CD8-positive, alpha-beta memory T cell (primary cell): Measurements from ENCODE around the gene INHBA. TPM values are rescaled to one million over a fixed set of nuclear protein-coding genes. Genes with fewer than 3 reads are reported as not detected.
A peak's percentile ranks its signal among the peaks of the same experiment; 100 is the strongest.

Experiments used
- CTCF ChIA-PET: fragments of 350-600 bp; sonication (Branson Sonifier 250); formaldehyde crosslinking; loops from one replicate; lab custom pipeline; 2021; ENCODE audit warnings: antibody characterized with exemption; lab: Charles Lee
- POLR2A ChIA-PET: fragments of 350-600 bp; sonication (Branson Sonifier 250); formaldehyde crosslinking; loops from one replicate; lab custom pipeline; 2021; ENCODE audit warnings: antibody characterized with exemption; lab: Charles Lee
- DNase-seq, 5 donors: peaks; one replicate each; pipeline versions ENCODE4 v3.0.0 to v3.0.0-alpha.2; 2020 to 2022; ENCODE audit warnings: mixed read lengths in 1 of 5
- H3K27ac ChIP-seq: one replicate; pipeline ENCODE4 v1.7.0; 2013; ENCODE audit warnings: low read depth, mild to moderate bottlenecking, low read length, moderate library complexity
- H3K27me3 ChIP-seq: 2 replicates; pipeline ENCODE4 v1.7.0; 2013; ENCODE audit warnings: low read length, mild to moderate bottlenecking; ENCODE audit not compliant: insufficient read depth, poor library complexity, severe bottlenecking
- H3K36me3 ChIP-seq: 2 replicates; pipeline ENCODE4 v1.7.0; 2013; ENCODE audit warnings: mild to moderate bottlenecking, low read length, moderate library complexity; ENCODE audit not compliant: insufficient read depth
- H3K4me1 ChIP-seq: 2 replicates; pipeline ENCODE4 v1.7.0; 2013; ENCODE audit warnings: mild to moderate bottlenecking, low read length, moderate library complexity; ENCODE audit not compliant: insufficient read depth
- H3K4me3 ChIP-seq: 2 replicates; pipeline ENCODE4 v1.7.0; 2013; ENCODE audit warnings: mild to moderate bottlenecking, low read length
- H3K9me3 ChIP-seq: 2 replicates; pipeline ENCODE4 v1.7.0; 2013; ENCODE audit warnings: mild to moderate bottlenecking, low read length
- H3K27ac Mint-ChIP-seq, 8 donors: one replicate each; pipeline ENCODE4 v1.8.0; 2020 to 2021; ENCODE audit warnings: mixed read lengths in 8 of 8, mild to moderate bottlenecking in 6 of 8, inconsistent platforms in 3 of 8, moderate library complexity in 3 of 8
- H3K27me3 Mint-ChIP-seq, 2 donors: one replicate each; pipeline ENCODE4 v1.8.0; 2020 to 2021; ENCODE audit warnings: mixed read lengths in 2 of 2, mild to moderate bottlenecking in 1 of 2, moderate library complexity in 1 of 2
- H3K36me3 Mint-ChIP-seq, 3 donors: one replicate each; pipeline ENCODE4 v1.8.0; 2020 to 2021; ENCODE audit warnings: mixed read lengths in 3 of 3, inconsistent platforms in 1 of 3, mild to moderate bottlenecking in 1 of 3
- H3K4me1 Mint-ChIP-seq, 3 donors: one replicate each; pipeline ENCODE4 v1.8.0; 2020 to 2021; ENCODE audit warnings: mixed read lengths in 3 of 3, inconsistent platforms in 1 of 3, mild to moderate bottlenecking in 1 of 3
- H3K4me3 Mint-ChIP-seq, 7 donors: one replicate each; pipeline ENCODE4 v1.8.0; 2020 to 2021; ENCODE audit warnings: mixed read lengths in 7 of 7, mild to moderate bottlenecking in 6 of 7, moderate library complexity in 4 of 7, inconsistent platforms in 2 of 7
- H3K9me3 Mint-ChIP-seq, 5 donors: one replicate each; pipeline ENCODE4 v1.8.0; 2020 to 2022; ENCODE audit warnings: mixed read lengths in 5 of 5, mild to moderate bottlenecking in 3 of 5, moderate library complexity in 2 of 5, inconsistent platforms in 1 of 5
- polyA plus RNA-seq: library from polyadenylated mRNA; unstranded; fragments of 300-500 nt; fragmentation: Illumina TruSeq; gene quantifications from one replicate; pipeline ENCODE4 v1.2.3, GENCODE V29; 2021
- total RNA-seq, 2 experiments: library from RNA; stranded (reverse); gene quantifications; one replicate each; pipeline ENCODE4 v1.2.3, GENCODE V29; 2021

Gene INHBA
- total and polyA plus RNA-seq, 3 experiments from 2014 or later, result not detected

DNA sequence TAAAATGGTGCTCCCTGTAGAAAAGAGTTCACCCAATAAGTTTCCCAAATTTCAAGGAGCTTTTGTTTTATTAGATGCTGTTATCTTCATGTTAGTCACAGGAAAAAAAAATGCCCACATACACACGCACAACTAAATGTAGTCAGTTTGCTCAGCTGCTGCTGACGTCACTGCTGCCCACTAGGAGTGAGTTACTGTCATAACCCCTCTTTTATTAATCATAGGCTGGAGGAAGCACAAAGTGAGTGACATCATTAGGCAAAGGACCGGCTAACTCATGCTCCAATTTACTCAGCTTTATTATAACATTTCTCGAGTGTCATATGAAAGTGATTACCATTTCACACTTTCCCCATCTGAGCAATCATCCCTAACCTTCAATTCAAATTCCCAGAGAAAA is 6.7 kb upstream of the INHBA start:
- Histone ChIP-seq H3K9me3 (no peaks in the 10 kb centered on the region), H3K4me1 (peaks cover 7% of the 10 kb centered on the region), H3K27me3 (no peaks in the 10 kb centered on the region), H3K36me3 (no peaks in the 10 kb centered on the region), H3K27ac (no peak overlapping the region), H3K4me3 (no peak overlapping the region)
- Mint-ChIP-seq H3K36me3 (no peaks in the 10 kb centered on the region), H3K4me1 (peaks cover 5 to 16% (median 13%) of the 10 kb centered on the region in 3 donors), H3K27ac (no peak overlapping the region), H3K27me3 (peaks cover 3 to 20% of the 10 kb centered on the region in 2 donors), H3K9me3 (peaks cover 0 to 4% (median 0%) of the 10 kb centered on the region in 5 donors), H3K4me3 (no peak overlapping the region)
- POLR2A ChIA-PET, result interaction anchor here (0.6 kb wide), 1 partner anchor 335 kb away, joined by 3 read pairs; no protein-coding TSS in a partner anchor
- no peak for DNase-seq
- CTCF ChIA-PET, result no interaction called here

DNA sequence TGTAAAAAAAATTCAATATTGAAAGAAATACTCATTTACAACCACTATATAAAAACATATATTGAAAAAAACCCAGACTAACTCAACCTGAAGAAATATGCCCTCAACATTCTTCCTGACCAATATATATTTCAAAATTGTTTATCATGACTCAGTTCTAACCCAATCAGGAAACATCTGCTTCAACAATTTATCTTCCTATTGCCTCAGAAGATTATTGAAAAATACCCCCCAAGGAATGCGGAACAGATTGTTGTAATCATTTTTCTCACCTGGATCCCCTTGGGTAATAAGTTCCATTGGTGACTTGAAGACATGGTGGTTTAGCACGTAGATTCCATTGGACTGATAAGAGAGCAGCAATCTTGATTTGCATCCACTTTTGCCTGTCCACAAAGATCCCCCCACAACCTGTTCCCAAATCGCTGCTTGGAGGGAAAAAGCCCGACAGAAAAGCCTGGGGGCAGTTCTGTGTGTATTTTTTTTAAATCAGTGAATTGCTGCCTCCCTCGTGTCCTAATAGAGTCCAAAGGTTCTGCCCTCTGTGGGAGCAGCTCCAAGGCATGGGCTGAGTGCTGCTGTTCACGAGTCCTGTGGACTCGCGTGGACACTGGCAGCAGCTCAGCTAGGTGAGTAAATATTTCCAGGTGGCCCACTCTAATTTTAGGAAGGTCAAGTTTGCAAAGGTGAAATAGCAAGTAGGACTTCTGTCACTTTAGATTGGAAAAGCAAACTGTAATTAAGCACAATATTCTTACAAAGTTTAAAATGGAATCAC is 5.9 kb upstream of the INHBA start:
- CTCF ChIA-PET, result no interaction called here
- Mint-ChIP-seq H3K27ac (no peak overlapping the region), H3K4me1 (peaks cover 7 to 22% (median 20%) of the 10 kb centered on the region in 3 donors), H3K4me3 (no peak overlapping the region), H3K9me3 (peaks cover 0 to 4% (median 0%) of the 10 kb centered on the region in 5 donors), H3K36me3 (no peaks in the 10 kb centered on the region), H3K27me3 (peaks cover 3 to 24% of the 10 kb centered on the region in 2 donors)
- H3K9me3 ChIP-seq, result no peaks in the 10 kb centered on the region
- H3K27ac ChIP-seq, result no peak overlapping the region
- DNase-seq, result no peak
- H3K4me1 ChIP-seq, result peaks cover 7% of the 10 kb centered on the region
- H3K27me3 ChIP-seq, result no peaks in the 10 kb centered on the region
- no peaks in the 10 kb centered on the region for H3K36me3 ChIP-seq
- POLR2A ChIA-PET, result no interaction called here
- no peak overlapping the region for H3K4me3 ChIP-seq

DNA sequence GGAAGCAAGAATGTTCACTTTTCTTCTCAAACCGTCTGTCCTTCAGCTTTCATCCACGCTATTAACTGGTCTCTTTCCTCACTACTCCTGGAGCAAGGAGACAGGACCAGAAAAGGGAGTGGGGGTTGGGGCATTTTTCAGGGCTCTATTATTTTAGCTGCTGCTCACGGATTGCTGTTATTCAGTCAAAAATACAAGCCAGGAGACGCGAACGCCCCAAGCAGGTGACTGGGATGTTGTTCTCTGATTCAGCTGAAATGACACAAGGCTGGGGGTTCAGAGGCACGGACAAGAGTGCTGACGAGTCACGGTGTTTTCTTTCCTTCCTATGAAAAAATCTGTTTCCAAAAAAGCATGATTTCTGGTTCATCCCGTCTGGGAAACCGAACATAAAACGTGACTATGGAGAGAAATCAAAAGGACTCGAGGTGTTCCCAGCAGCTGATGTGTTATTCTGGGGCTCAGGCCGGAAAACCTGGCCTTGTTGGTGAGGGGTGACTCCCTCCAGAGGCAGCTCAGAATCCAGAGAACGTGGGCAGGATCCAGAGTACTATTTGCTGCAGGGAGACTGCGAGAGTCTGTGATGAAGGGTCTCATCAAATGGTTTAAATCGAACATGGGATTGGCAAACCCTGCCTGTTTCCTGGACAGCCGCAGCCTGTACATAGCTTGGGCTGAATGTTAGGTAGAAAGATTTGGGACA is 3.5 kb upstream of the INHBA start:
- no peak for DNase-seq
- Mint-ChIP-seq H3K27me3 (peaks cover 8 to 37% of the 10 kb centered on the region in 2 donors), H3K4me3 (peak overlapping the region in 2 of 7 donors; percentile 45 to 75), H3K27ac (no peak overlapping the region), H3K36me3 (no peaks in the 10 kb centered on the region), H3K9me3 (peaks cover 0 to 3% (median 0%) of the 10 kb centered on the region in 5 donors), H3K4me1 (peaks cover 7 to 22% (median 20%) of the 10 kb centered on the region in 3 donors)
- POLR2A ChIA-PET, result no interaction called here
- no peak overlapping the region for H3K4me3 ChIP-seq
- H3K27ac ChIP-seq, result no peak overlapping the region
- H3K9me3 ChIP-seq, result no peaks in the 10 kb centered on the region
- peaks cover 7% of the 10 kb centered on the region for H3K4me1 ChIP-seq
- H3K27me3 ChIP-seq, result no peaks in the 10 kb centered on the region
- no peaks in the 10 kb centered on the region for H3K36me3 ChIP-seq
- CTCF ChIA-PET, result no interaction called here

DNA sequence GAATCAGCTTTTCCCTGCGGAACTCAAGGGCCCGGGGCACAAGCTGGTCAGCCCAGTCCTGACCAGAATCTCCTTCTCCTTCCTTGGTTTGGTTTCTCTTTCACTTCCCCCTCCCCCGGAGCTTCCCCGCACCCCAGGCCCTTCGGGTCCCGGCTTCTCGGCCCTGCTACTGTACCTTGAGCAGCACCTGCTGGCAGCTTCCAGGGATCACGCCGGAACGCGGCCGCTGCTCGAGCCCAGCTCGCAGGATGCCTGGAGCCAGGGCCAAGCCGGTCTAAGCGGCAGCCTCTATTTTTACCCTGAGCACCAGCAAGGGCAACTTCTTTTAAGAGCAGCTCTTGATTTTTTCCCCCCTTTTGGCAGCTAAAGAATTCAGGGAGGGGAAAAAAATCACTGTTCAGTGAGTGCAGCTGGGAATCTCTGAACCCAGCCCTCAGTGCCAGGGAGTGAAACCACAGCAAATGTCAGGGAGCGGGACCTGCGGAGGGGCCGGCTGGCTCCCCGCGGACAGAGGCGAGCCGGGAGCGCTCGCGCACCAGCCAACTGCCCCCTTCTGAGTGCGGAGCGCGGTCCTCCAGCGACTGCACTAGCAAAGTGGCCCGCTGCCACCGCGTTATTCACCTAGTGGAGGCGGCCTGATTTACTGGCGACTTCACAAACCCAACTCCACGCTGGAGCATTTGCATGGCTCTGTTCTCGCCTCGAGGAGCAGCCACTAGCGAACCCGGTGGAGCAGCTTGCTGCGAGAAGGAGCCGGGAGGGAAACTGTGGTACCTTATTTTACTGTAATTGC is 2.4 kb upstream of the INHBA start:
- Mint-ChIP-seq H3K4me1 (peaks cover 7 to 22% (median 20%) of the 10 kb centered on the region in 3 donors), H3K9me3 (peaks cover 0 to 2% (median 0%) of the 10 kb centered on the region in 5 donors), H3K27ac (peak overlapping the region in 3 of 8 donors; percentile 17 to 68 (median 43)), H3K4me3 (peak overlapping the region; percentile 65 to 89 (median 77)), H3K27me3 (peaks cover 8 to 43% of the 10 kb centered on the region in 2 donors), H3K36me3 (no peaks in the 10 kb centered on the region)
- Histone ChIP-seq H3K4me3 (peak overlapping the region; percentile 38), H3K4me1 (peaks cover 7% of the 10 kb centered on the region), H3K27ac (no peak overlapping the region), H3K9me3 (no peaks in the 10 kb centered on the region), H3K36me3 (no peaks in the 10 kb centered on the region), H3K27me3 (no peaks in the 10 kb centered on the region)
- peak in 3 of 5 donors; percentile 1 to 25 (median 18) for DNase-seq
- POLR2A ChIA-PET, result no interaction called here
- CTCF ChIA-PET, result interaction anchor here (1.4 kb wide), 1 partner anchor 11 kb away, joined by 3 read pairs; no protein-coding TSS in a partner anchor

DNA sequence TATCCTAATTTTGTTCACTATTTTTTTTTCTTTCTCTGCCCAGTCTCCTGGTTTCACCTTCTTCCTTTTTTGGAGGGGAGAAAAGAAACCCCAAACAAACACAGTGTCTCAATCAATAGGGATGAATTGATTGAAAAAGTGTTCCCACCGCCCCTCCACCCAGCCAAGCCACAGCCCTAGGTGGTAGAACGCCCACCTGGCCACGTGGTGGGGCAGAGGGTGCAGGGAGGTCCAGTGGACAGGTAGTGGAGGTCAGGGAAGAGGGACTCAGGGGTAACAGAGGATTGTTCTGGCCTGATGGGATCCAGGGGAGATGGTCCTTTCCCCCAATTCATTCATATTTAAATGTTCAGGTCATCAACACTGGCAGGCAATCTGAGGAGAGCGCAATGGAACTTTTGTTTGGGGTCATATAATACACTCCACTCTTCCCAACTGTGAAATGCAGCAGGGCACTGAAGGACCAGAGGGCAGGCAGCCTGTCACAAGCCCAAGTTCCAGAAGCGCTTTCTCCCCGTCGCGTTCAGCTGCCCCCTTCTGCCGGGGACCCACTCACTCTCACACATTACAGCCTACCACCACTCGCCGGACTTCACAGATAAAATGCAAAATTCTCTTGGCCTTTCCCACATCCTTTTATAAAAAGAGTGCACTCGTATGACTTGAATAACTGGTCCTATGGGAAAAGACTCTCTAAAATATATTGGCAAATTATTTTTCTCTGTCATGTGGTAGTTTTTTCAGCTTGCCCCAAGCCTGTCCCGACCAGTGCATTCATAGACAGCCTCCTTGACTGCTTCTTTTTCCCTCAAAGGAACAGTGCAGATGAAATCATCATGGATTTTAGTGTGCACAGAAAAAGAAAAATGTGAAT is 1.6 kb downstream of the INHBA start:
- no peak for DNase-seq
- Histone ChIP-seq H3K36me3 (no peaks in the 10 kb centered on the region), H3K27ac (no peak overlapping the region), H3K27me3 (no peaks in the 10 kb centered on the region), H3K4me3 (no peak overlapping the region), H3K4me1 (peaks cover 7% of the 10 kb centered on the region), H3K9me3 (no peaks in the 10 kb centered on the region)
- H3K4me3 Mint-ChIP-seq, result peak overlapping the region in 1 of 7 donors; percentile 24
- ChIA-PET POLR2A (no interaction called here), CTCF (no interaction called here)
- H3K27ac Mint-ChIP-seq, result no peak overlapping the region
- H3K36me3 Mint-ChIP-seq, result no peaks in the 10 kb centered on the region
- peaks cover 0 to 5% (median 0%) of the 10 kb centered on the region in 5 donors for H3K9me3 Mint-ChIP-seq
- peaks cover 7 to 64% of the 10 kb centered on the region in 2 donors for H3K27me3 Mint-ChIP-seq
- peaks cover 10 to 26% (median 19%) of the 10 kb centered on the region in 3 donors for H3K4me1 Mint-ChIP-seq

DNA sequence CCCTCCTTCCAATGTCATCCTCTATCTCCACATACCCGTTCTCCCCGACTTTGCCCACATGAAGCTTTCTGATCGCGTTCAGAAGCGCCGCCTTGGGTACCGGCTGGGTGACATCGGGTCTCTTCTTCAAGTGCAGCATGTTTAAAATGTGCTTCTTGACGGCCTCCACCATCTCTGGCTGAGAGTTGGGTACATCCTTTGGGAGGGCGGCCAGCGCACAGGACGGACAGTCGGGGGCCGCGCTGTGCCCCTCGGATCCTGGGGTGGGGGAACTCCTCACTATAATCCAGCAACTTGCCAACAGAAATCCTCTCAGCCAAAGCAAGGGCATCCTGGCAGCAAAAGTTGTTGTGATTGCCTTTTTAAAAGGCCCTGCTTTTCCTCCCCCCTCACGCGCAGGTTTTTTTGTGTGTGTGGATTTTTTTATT is 2.8 kb downstream of the INHBA start:
- Histone ChIP-seq H3K4me3 (no peak overlapping the region), H3K27ac (no peak overlapping the region), H3K36me3 (no peaks in the 10 kb centered on the region), H3K9me3 (no peaks in the 10 kb centered on the region), H3K4me1 (no peaks in the 10 kb centered on the region), H3K27me3 (no peaks in the 10 kb centered on the region)
- Mint-ChIP-seq H3K36me3 (no peaks in the 10 kb centered on the region), H3K27me3 (peaks cover 7 to 62% of the 10 kb centered on the region in 2 donors), H3K4me3 (no peak overlapping the region), H3K27ac (peak overlapping the region in 1 of 8 donors; percentile 12), H3K4me1 (peaks cover 5 to 13% (median 7%) of the 10 kb centered on the region in 3 donors), H3K9me3 (peaks cover 0 to 5% (median 0%) of the 10 kb centered on the region in 5 donors)
- no peak for DNase-seq
- POLR2A ChIA-PET, result no interaction called here
- CTCF ChIA-PET, result no interaction called here

DNA sequence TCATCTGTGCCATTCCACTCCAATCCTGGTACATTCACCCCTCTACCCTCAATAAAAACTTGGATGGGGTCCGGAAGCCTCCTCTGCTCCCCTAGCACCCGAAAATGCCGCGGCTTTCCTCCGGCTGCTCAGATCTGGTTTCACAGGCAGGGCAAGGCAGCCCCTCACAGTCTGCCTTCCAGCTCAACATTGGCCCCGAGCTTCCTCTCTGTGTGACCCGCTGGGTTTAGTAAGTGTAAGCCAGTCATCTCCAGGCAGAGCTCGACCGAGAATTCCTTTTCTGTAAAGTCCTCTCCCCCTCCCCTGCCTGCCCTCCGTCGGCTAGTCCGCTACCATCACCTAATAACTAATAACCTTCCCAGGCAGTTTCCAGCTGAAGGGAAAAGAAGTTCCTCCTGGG is 3.4 kb downstream of the INHBA start:
- ChIA-PET CTCF (no interaction called here), POLR2A (no interaction called here)
- Histone ChIP-seq H3K27ac (no peak overlapping the region), H3K27me3 (no peaks in the 10 kb centered on the region), H3K36me3 (no peaks in the 10 kb centered on the region), H3K4me3 (no peak overlapping the region), H3K4me1 (no peaks in the 10 kb centered on the region), H3K9me3 (no peaks in the 10 kb centered on the region)
- Mint-ChIP-seq H3K4me1 (peaks cover 5 to 9% (median 7%) of the 10 kb centered on the region in 3 donors), H3K27ac (no peak overlapping the region), H3K9me3 (peaks cover 0 to 5% (median 2%) of the 10 kb centered on the region in 5 donors), H3K36me3 (no peaks in the 10 kb centered on the region), H3K27me3 (peaks cover 7 to 62% of the 10 kb centered on the region in 2 donors), H3K4me3 (no peak overlapping the region)
- no peak for DNase-seq
